ENCODE measurements around the gene CTSC.

GRCh38 chr11:88320149-88320559 is 17.4 kb downstream of the CTSC start:
- peak; percentile 51; the same call in 1 of the 2 replicates for TF ChIP-seq TCF7L2 (IDR thresholded peaks at IDR 0.05; ENCODE audit: borderline replicate concordance, low read depth, low read length)
- TF ChIP-seq ZNF37A (tag by site-specific recombination; IDR thresholded peaks at IDR 0.05): no peak
